MCF 10A (cell line): ENCODE results near the gene GPNMB. TPM values are rescaled to one million over a fixed set of nuclear protein-coding genes. Genes with fewer than 3 reads are reported as not detected.

Experiments
- BruUV-seq: library from RNA; stranded (reverse); fragments of 400-500 nt; replicated peaks from 2 replicates; lab custom pipeline; 2021; lab: Mats Ljungman, UMichigan
- CTCF ChIA-PET: fragments of 300-600 bp; sonication (Branson Sonifier 250); formaldehyde crosslinking; extraction: SDS; loops from one replicate; lab custom pipeline; 2021; ENCODE audit warnings: antibody characterized with exemption, inconsistent platforms; lab: Yijun Ruan, JAX
- POLR2A ChIA-PET: fragments of 300-600, 350-650 bp; sonication (Branson Sonifier 250); formaldehyde crosslinking; extraction: SDS; loops from one replicate; lab custom pipeline; 2020; ENCODE audit warnings: antibody characterized with exemption, inconsistent platforms; lab: Yijun Ruan, JAX
- DNase-seq: peaks from one replicate; pipeline ENCODE4 v3.0.0-alpha.2; 2018; ENCODE audit not compliant: unreplicated experiment
- H3K27ac Mint-ChIP-seq: one replicate; pipeline ENCODE4 v1.8.0; 2022; ENCODE audit warnings: mild to moderate bottlenecking, low read depth, mixed read lengths; ENCODE audit not compliant: unreplicated experiment
- H3K27me3 Mint-ChIP-seq: one replicate; pipeline ENCODE4 v1.8.0; 2022; ENCODE audit warnings: mixed read lengths; ENCODE audit not compliant: insufficient read depth, unreplicated experiment
- H3K36me3 Mint-ChIP-seq: one replicate; pipeline ENCODE4 v1.8.0; 2022; ENCODE audit warnings: mild to moderate bottlenecking, moderate library complexity, mixed read lengths; ENCODE audit not compliant: insufficient read depth, unreplicated experiment
- H3K4me1 Mint-ChIP-seq: one replicate; pipeline ENCODE4 v1.8.0; 2022; ENCODE audit warnings: mixed read lengths; ENCODE audit not compliant: insufficient read depth, unreplicated experiment
- H3K4me3 Mint-ChIP-seq: one replicate; pipeline ENCODE4 v1.8.0; 2022; ENCODE audit warnings: mild to moderate bottlenecking, moderate library complexity, mixed read lengths; ENCODE audit not compliant: unreplicated experiment
- H3K9me3 Mint-ChIP-seq: one replicate; pipeline ENCODE4 v1.8.0; 2022; ENCODE audit warnings: mixed read lengths; ENCODE audit not compliant: unreplicated experiment
- intact Hi-C: fragments of 100-400 bp; cut with micrococcal nuclease; formaldehyde crosslinking; loops from 2 replicates; pipeline ENCODE4 v1.14.1; 2022
- total RNA-seq: library from RNA; stranded (reverse); gene quantifications from 2 replicates; pipeline ENCODE4 v1.2.3, GENCODE V29; 2022
- TF ChIP-seq, protein P1 (sequence below): fragments of 200-600 bp; IDR thresholded peaks from one replicate; pipeline ENCODE4 v1.8.0; 2022; ENCODE audit warnings: antibody characterized with exemption, mild to moderate bottlenecking; ENCODE audit not compliant: unreplicated experiment

GPNMB gene
- total RNA-seq, 1 experiment from 2014 or later, result 1.1 TPM

DNA sequence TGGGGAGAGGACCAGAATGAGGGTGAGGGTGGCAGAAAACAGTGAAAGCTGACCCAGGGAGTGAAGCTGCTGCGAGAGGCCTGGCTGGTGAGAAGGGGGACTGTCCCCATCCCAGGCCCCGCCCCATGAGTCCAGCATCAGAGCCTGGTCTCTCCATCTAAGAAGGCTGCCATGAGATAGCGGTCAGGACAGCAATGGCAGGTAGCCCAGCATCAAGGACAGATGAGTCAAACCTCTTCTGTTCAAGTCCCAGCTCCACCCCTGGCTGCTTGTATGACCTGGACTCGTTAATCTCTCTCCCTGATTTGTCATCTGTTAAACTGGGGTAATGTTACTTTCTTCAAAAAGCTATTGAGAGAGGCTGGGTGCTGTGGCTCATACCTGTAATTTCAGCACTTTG lies 22.2 kb downstream of the GPNMB start:
- Mint-ChIP-seq H3K27ac (no peak overlapping the region), H3K4me1 (peaks cover 6% of the 10 kb centered on the region), H3K27me3 (no peaks in the 10 kb centered on the region), H3K4me3 (no peak overlapping the region), H3K36me3 (peaks cover 5% of the 10 kb centered on the region), H3K9me3 (no peaks in the 10 kb centered on the region)
- BruUV-seq, result no TSS peak
- POLR2A ChIA-PET, result interaction anchor here (0.6 kb wide), 2 partner anchors 308 to 634 kb away, joined by 3 to 4 read pairs; no protein-coding TSS in a partner anchor
- CTCF ChIA-PET, result interaction anchor here (0.5 to 6.7 kb wide), 9 partner anchors 7 to 1904 kb away, joined by 3 to 99 read pairs (median 5); no protein-coding TSS in a partner anchor
- no peak for DNase-seq
- intact Hi-C loops, result no loop called here
- TF ChIP-seq, protein P1, sequence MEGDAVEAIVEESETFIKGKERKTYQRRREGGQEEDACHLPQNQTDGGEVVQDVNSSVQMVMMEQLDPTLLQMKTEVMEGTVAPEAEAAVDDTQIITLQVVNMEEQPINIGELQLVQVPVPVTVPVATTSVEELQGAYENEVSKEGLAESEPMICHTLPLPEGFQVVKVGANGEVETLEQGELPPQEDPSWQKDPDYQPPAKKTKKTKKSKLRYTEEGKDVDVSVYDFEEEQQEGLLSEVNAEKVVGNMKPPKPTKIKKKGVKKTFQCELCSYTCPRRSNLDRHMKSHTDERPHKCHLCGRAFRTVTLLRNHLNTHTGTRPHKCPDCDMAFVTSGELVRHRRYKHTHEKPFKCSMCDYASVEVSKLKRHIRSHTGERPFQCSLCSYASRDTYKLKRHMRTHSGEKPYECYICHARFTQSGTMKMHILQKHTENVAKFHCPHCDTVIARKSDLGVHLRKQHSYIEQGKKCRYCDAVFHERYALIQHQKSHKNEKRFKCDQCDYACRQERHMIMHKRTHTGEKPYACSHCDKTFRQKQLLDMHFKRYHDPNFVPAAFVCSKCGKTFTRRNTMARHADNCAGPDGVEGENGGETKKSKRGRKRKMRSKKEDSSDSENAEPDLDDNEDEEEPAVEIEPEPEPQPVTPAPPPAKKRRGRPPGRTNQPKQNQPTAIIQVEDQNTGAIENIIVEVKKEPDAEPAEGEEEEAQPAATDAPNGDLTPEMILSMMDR, result no peak

DNA sequence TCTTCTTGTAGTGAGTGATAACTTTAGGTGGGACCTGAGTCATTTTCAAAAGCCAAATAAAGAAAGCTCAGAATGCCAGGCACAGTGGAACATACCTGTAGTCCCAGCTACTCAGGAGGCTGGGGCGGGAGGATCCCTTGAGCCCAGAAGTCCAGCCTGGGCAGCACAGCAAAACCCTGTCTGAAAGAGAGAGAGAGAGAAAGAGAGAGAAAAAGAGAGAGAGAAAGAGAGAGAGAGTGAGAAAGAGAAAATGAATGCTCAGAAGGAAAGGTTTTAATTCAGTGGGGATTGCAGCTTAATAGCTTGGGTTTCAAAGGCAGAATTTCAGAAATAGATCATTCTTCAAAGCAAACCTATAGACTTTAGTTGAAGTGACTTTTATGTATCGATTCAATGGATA lies 25.7 kb downstream of the GPNMB start:
- H3K9me3 Mint-ChIP-seq, result no peaks in the 10 kb centered on the region
- intact Hi-C loops, result loop anchor here (5.0 kb wide), 1 partner anchor 260 kb away; the partner anchor contains the start of gene TRA2A
- DNase-seq, result no peak
- TF ChIP-seq, protein P1, result no peak
- CTCF ChIA-PET, result interaction anchor here (0.6 to 6.7 kb wide), 45 partner anchors 8 to 441 kb away, joined by 3 to 99 read pairs (median 5); partner anchors contain the start of genes GPNMB, NUP42 and STK31
- no peaks in the 10 kb centered on the region for H3K27me3 Mint-ChIP-seq
- H3K4me3 Mint-ChIP-seq, result no peak overlapping the region
- peaks cover 6% of the 10 kb centered on the region for H3K4me1 Mint-ChIP-seq
- peaks cover 5% of the 10 kb centered on the region for H3K36me3 Mint-ChIP-seq
- POLR2A ChIA-PET, result interaction anchor here (1.0 to 2.6 kb wide), 7 partner anchors 27 to 273 kb away, joined by 3 to 7 read pairs (median 6); partner anchors contain the start of gene MALSU1
- no peak overlapping the region for H3K27ac Mint-ChIP-seq
- no TSS peak for BruUV-seq

DNA sequence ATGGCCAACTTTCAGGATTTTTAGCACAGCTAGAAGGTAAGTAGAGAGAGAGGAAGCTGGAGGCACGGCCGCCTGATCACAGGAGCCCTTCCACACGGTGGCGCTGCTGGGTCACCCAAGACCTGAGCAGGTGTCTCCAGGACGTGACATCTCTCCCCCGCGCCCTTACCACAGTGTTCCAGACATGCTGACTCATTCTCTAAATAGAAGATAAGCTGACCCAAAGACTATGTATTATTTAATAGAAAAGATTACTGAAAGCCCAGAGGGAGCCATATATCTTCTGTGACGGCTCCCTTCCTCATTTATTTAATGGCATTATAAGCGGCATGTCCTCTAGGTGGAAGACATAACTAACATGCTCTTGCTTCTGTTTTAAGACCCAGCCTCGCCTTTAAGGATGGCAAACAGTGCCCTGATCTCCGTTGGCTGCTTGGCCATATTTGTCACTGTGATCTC lies 26.6 kb downstream of the GPNMB start:
- TF ChIP-seq, protein P1, result peak; percentile 84
- Mint-ChIP-seq H3K4me3 (peak overlapping the region; percentile 18), H3K27ac (no peak overlapping the region), H3K4me1 (peaks cover 6% of the 10 kb centered on the region), H3K9me3 (no peaks in the 10 kb centered on the region), H3K27me3 (no peaks in the 10 kb centered on the region), H3K36me3 (peaks cover 5% of the 10 kb centered on the region)
- DNase-seq, result peak; percentile 95
- no TSS peak for BruUV-seq
- CTCF ChIA-PET, result interaction anchor here (0.6 to 6.7 kb wide), 44 partner anchors 9 to 1033 kb away, joined by 3 to 99 read pairs (median 5); partner anchors contain the start of genes NUP42 and STK31
- POLR2A ChIA-PET, result interaction anchor here (0.6 to 2.5 kb wide), 10 partner anchors 9 to 273 kb away, joined by 3 to 7 read pairs (median 4); partner anchors contain the start of gene MALSU1
- intact Hi-C loops, result loop anchor here (1.0 to 5.0 kb wide), 5 partner anchors 84 to 439 kb away; partner anchors contain the start of gene TRA2A

DNA sequence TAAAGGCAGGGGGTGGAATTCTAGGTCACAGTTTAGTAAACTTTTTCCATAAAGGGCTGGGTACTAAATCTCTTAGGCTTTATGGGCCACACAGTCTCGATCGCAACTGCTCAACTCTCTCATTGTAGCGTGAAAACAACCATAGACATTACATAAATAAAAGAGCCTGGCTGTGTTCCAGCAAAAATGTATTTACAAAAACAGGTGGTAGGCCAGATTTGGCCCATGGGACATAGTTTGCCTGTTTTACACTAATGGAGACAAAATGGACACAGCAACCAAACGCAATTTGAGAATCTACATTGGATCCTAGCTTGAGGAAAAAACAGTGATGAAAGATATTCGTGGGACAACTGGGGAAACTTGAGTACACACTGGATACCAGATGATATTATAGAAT lies 29.3 kb downstream of the GPNMB start:
- no peak overlapping the region for H3K4me3 Mint-ChIP-seq
- H3K27ac Mint-ChIP-seq, result no peak overlapping the region
- no peak for DNase-seq
- CTCF ChIA-PET, result interaction anchor here (1.1 to 4.0 kb wide), 6 partner anchors 14 to 269 kb away, joined by 3 to 47 read pairs (median 8); no protein-coding TSS in a partner anchor
- TF ChIP-seq, protein P1, result no peak
- POLR2A ChIA-PET, result interaction anchor here (0.6 kb wide), 1 partner anchor 114 kb away, joined by 3 read pairs; no protein-coding TSS in a partner anchor
- no peaks in the 10 kb centered on the region for H3K9me3 Mint-ChIP-seq
- H3K27me3 Mint-ChIP-seq, result no peaks in the 10 kb centered on the region
- H3K36me3 Mint-ChIP-seq, result peaks cover 5% of the 10 kb centered on the region
- intact Hi-C loops, result no loop called here
- H3K4me1 Mint-ChIP-seq, result peaks cover 6% of the 10 kb centered on the region
- BruUV-seq, result no TSS peak
